GM12878 (cell line): ENCODE results near the gene TEX2. TPM values are rescaled to one million over a fixed set of nuclear protein-coding genes. Genes with fewer than 3 reads are reported as not detected.

ENCODE experiments used
- BACH1 ChIP-seq: fragments of 450-650 bp; IDR thresholded peaks from 2 replicates; pipeline ENCODE4 v1.6.1; 2017; ENCODE audit warnings: mild to moderate bottlenecking, borderline replicate concordance
- BCLAF1 ChIP-seq: fragments of 450-650 bp; IDR thresholded peaks from 2 replicates; pipeline ENCODE4 v1.6.1; 2017; ENCODE audit warnings: antibody characterized with exemption, mild to moderate bottlenecking, moderate library complexity
- MYC ChIP-seq: IDR thresholded peaks from 2 replicates; pipeline ENCODE4 v1.6.1; 2011; ENCODE audit warnings: mild to moderate bottlenecking, low read length, moderate library complexity, inconsistent platforms; ENCODE audit not compliant: insufficient read depth, insufficient replicate concordance, insufficient read length, severe bottlenecking
- PML ChIP-seq: IDR thresholded peaks from 2 replicates; pipeline ENCODE4 v1.6.1; 2012; ENCODE audit warnings: low read length, inconsistent platforms
- RUNX3 ChIP-seq: IDR thresholded peaks from 2 replicates; pipeline ENCODE4 v1.6.1; 2012; ENCODE audit warnings: low read length, inconsistent platforms
- ZNF384 ChIP-seq: IDR thresholded peaks from 2 replicates; pipeline ENCODE4 v1.6.1; 2012; ENCODE audit warnings: low read depth, mild to moderate bottlenecking, low read length, improper control_type of control experiment, borderline replicate concordance
- polyA plus RNA-seq, 11 experiments: library from polyadenylated mRNA; depleted of rRNA in 4 of 11; unstranded in 6 of 11; stranded (reverse) in 5 of 11; fragments of >200 nt; fragmentation: Nextera tagmentation in 4 of 11; fragmentation: Illumina TruSeq in 1 of 11; extraction: Ambion mirVana in 4 of 11; extraction: Trizol in 1 of 11; gene quantifications; 1 replicate in 1 of 11; 2 replicates in 10 of 11; pipeline versions ENCODE4 v1.2.1 to v1.2.3, GENCODE V29; 2011 to 2016; ENCODE audit warnings: inconsistent platforms in 2 of 11, missing spikeins in 2 of 11, low read depth in 1 of 11
- total RNA-seq, 4 experiments: library from RNA; depleted of rRNA in 3 of 4; stranded (reverse); fragments of >200 nt in 3 of 4; fragmentation: Illumina TruSeq in 1 of 4; extraction: Trizol in 1 of 4; gene quantifications; 2 replicates each; pipeline versions ENCODE4 v1.2.1 to v1.2.3, GENCODE V29; 2013 to 2021
- TF ChIP-seq, protein P1 (sequence below): fragments of 450-650 bp; IDR thresholded peaks from 2 replicates; pipeline ENCODE4 v1.6.1; 2014; ENCODE audit warnings: mild to moderate bottlenecking
- TF ChIP-seq, protein P2 (sequence below): fragments of 450-650 bp; IDR thresholded peaks from 2 replicates; pipeline ENCODE4 v1.6.1; 2017; ENCODE audit warnings: mild to moderate bottlenecking, moderate library complexity

Gene TEX2
- total and polyA plus RNA-seq, 10 of the 15 experiments (the other 5 are each of a cell fraction or from before 2014, with no cell fraction given) = 3.8 to 19.9 (median 15.8) TPM

GRCh38 chr17:64226132-64226531 lies 36.9 kb downstream of the TEX2 start (continued):
- TF ChIP-seq BCLAF1 = no peak
- TF ChIP-seq MYC = no peak
- TF ChIP-seq, protein P1, sequence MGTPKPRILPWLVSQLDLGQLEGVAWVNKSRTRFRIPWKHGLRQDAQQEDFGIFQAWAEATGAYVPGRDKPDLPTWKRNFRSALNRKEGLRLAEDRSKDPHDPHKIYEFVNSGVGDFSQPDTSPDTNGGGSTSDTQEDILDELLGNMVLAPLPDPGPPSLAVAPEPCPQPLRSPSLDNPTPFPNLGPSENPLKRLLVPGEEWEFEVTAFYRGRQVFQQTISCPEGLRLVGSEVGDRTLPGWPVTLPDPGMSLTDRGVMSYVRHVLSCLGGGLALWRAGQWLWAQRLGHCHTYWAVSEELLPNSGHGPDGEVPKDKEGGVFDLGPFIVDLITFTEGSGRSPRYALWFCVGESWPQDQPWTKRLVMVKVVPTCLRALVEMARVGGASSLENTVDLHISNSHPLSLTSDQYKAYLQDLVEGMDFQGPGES = no peak
- TF ChIP-seq BACH1 = no peak
- no peak for TF ChIP-seq PML
- TF ChIP-seq, protein P2, sequence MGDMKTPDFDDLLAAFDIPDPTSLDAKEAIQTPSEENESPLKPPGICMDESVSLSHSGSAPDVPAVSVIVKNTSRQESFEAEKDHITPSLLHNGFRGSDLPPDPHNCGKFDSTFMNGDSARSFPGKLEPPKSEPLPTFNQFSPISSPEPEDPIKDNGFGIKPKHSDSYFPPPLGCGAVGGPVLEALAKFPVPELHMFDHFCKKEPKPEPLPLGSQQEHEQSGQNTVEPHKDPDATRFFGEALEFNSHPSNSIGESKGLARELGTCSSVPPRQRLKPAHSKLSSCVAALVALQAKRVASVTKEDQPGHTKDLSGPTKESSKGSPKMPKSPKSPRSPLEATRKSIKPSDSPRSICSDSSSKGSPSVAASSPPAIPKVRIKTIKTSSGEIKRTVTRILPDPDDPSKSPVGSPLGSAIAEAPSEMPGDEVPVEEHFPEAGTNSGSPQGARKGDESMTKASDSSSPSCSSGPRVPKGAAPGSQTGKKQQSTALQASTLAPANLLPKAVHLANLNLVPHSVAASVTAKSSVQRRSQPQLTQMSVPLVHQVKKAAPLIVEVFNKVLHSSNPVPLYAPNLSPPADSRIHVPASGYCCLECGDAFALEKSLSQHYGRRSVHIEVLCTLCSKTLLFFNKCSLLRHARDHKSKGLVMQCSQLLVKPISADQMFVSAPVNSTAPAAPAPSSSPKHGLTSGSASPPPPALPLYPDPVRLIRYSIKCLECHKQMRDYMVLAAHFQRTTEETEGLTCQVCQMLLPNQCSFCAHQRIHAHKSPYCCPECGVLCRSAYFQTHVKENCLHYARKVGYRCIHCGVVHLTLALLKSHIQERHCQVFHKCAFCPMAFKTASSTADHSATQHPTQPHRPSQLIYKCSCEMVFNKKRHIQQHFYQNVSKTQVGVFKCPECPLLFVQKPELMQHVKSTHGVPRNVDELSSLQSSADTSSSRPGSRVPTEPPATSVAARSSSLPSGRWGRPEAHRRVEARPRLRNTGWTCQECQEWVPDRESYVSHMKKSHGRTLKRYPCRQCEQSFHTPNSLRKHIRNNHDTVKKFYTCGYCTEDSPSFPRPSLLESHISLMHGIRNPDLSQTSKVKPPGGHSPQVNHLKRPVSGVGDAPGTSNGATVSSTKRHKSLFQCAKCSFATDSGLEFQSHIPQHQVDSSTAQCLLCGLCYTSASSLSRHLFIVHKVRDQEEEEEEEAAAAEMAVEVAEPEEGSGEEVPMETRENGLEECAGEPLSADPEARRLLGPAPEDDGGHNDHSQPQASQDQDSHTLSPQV = no peak
- no peak for TF ChIP-seq RUNX3
- no peak for TF ChIP-seq ZNF384
- TF ChIP-seq, all 136 proteins: peak for 0
